HEK293T (cell line): Measurements from ENCODE around the gene ENKD1.

ENCODE experiments used
- CTCF ChIA-PET: fragments of 350-600 bp; formaldehyde crosslinking; extraction: SDS; loops from one replicate; lab custom pipeline; 2021; ENCODE audit warnings: antibody characterized with exemption, inconsistent platforms; lab: Yijun Ruan, JAX
- POLR2A ChIA-PET: fragments of 350-600 bp; formaldehyde crosslinking; extraction: SDS; loops from one replicate; lab custom pipeline; 2020; ENCODE audit warnings: antibody characterized with exemption, inconsistent platforms; lab: Yijun Ruan, JAX
- DNase-seq: peaks from one replicate; pipeline ENCODE4 v3.0.0; 2012; ENCODE audit warnings: mixed read lengths; ENCODE audit errors: extremely low spot score
- ARNT ChIP-seq: fragments of 450-650 bp; IDR thresholded peaks from 2 replicates; pipeline ENCODE4 v1.6.1; 2017; ENCODE audit warnings: mild to moderate bottlenecking
- BHLHE40 ChIP-seq: fragments of 450-650 bp; IDR thresholded peaks from 2 replicates; pipeline ENCODE4 v1.6.1; 2016; ENCODE audit warnings: mild to moderate bottlenecking, moderate library complexity, borderline replicate concordance
- CTBP1 ChIP-seq: fragments of 450-650 bp; IDR thresholded peaks from 2 replicates; pipeline ENCODE4 v1.6.1; 2016; ENCODE audit warnings: borderline replicate concordance
- ELF4 ChIP-seq: fragments of 450-650 bp; IDR thresholded peaks from 2 replicates; pipeline ENCODE4 v1.6.1; 2017; ENCODE audit warnings: antibody characterized with exemption
- FOXA1 ChIP-seq: fragments of 450-650 bp; IDR thresholded peaks from 2 replicates; pipeline ENCODE4 v1.6.1; 2016; ENCODE audit warnings: mild to moderate bottlenecking
- FOXK2 ChIP-seq: fragments of 450-650 bp; IDR thresholded peaks from 2 replicates; pipeline ENCODE4 v1.6.1; 2016; ENCODE audit warnings: mild to moderate bottlenecking
- FOXM1 ChIP-seq: fragments of 450-650 bp; IDR thresholded peaks from 2 replicates; pipeline ENCODE4 v1.6.1; 2017; ENCODE audit warnings: mild to moderate bottlenecking, borderline replicate concordance
- HDGF ChIP-seq: fragments of 450-650 bp; IDR thresholded peaks from 2 replicates; pipeline ENCODE4 v1.6.1; 2017; ENCODE audit warnings: antibody characterized with exemption, borderline replicate concordance
- L3MBTL2 ChIP-seq: fragments of 450-650 bp; conservative IDR thresholded peaks from 2 replicates; pipeline ENCODE4 v1.6.1; 2016; ENCODE audit warnings: mild to moderate bottlenecking
- LEF1 ChIP-seq: fragments of 450-650 bp; IDR thresholded peaks from 2 replicates; pipeline ENCODE4 v1.6.1; 2017; ENCODE audit warnings: mild to moderate bottlenecking, borderline replicate concordance
- NFRKB ChIP-seq: fragments of 450-650 bp; IDR thresholded peaks from 2 replicates; pipeline ENCODE4 v1.6.1; 2016; ENCODE audit warnings: mild to moderate bottlenecking, moderate library complexity
- PKNOX1 ChIP-seq: fragments of 450-650 bp; IDR thresholded peaks from 2 replicates; pipeline ENCODE4 v1.6.1; 2016
- SP1 ChIP-seq: fragments of 450-650 bp; IDR thresholded peaks from 2 replicates; pipeline ENCODE4 v1.6.1; 2017
- SUZ12 ChIP-seq: fragments of 450-650 bp; IDR thresholded peaks from 2 replicates; pipeline ENCODE4 v1.6.1; 2016; ENCODE audit warnings: mild to moderate bottlenecking
- TARDBP ChIP-seq: fragments of 450-650 bp; IDR thresholded peaks from 2 replicates; pipeline ENCODE4 v1.6.1; 2016
- ZNF384 ChIP-seq: fragments of 450-650 bp; IDR thresholded peaks from 2 replicates; pipeline ENCODE4 v1.6.1; 2016

The ENKD1 gene

GRCh38 chr16:67644038-67644437, 22.5 kb downstream of the ENKD1 start:
- ChIA-PET CTCF (interaction anchor here (0.6 to 5.9 kb wide), 11 partner anchors 19 to 163 kb away, joined by 3 to 35 read pairs (median 5); partner anchors contain the start of genes ATP6V0D1, C16orf86, CTCF and ENKD1), POLR2A (interaction anchor here (1.2 to 2.7 kb wide), 4 partner anchors 16 to 163 kb away, joined by 3 to 19 read pairs (median 4); partner anchors contain the start of genes ACD, ATP6V0D1 and CTCF)
- TF ChIP-seq ARNT (no peak), LEF1 (no peak), L3MBTL2 (no peak), FOXA1 (no peak), NFRKB (no peak), FOXM1 (no peak), HDGF (no peak), PKNOX1 (no peak)

GRCh38 chr16:67641779-67642708, 24.5 kb downstream of the ENKD1 start:
- ChIA-PET CTCF (interaction anchor here (0.7 to 5.9 kb wide), 5 partner anchors 9 to 121 kb away, joined by 5 to 35 read pairs (median 12); partner anchors contain the start of gene CTCF), POLR2A (interaction anchor here (1.5 to 1.6 kb wide), 2 partner anchors 80 to 114 kb away, joined by 3 to 6 read pairs; partner anchors contain the start of genes CTCF and RIPOR1)
- no peak for DNase-seq
- TF ChIP-seq BHLHE40 = no peak
- TF ChIP-seq TARDBP = no peak
- TF ChIP-seq SP1 = no peak

More at GRCh38 chr16:67644038-67644437, 22.5 kb downstream of the ENKD1 start:
- no peak for DNase-seq

GRCh38 chr16:67637625-67638024, 28.9 kb downstream of the ENKD1 start:
- ChIA-PET POLR2A (no interaction called here), CTCF (no interaction called here)
- TF ChIP-seq SP1 (no peak), FOXM1 (no peak), HDGF (no peak)
- DNase-seq = no peak

GRCh38 chr16:67636713-67637112, 29.8 kb downstream of the ENKD1 start:
- TF ChIP-seq ZNF384 (no peak), PKNOX1 (no peak), HDGF (no peak), TARDBP (no peak), FOXK2 (no peak), BHLHE40 (no peak), FOXA1 (no peak), CTBP1 (no peak), L3MBTL2 (no peak), ARNT (no peak), LEF1 (no peak), NFRKB (no peak), SUZ12 (no peak), ELF4 (no peak), FOXM1 (no peak), SP1 (no peak)
- ChIA-PET POLR2A (no interaction called here), CTCF (no interaction called here)
- DNase-seq = no peak

GRCh38 chr16:67632415-67633172, 34.0 kb downstream of the ENKD1 start:
- TF ChIP-seq ZNF384 (no peak), FOXA1 (no peak), HDGF (no peak), NFRKB (no peak), PKNOX1 (no peak), LEF1 (no peak), BHLHE40 (no peak), ELF4 (no peak), ARNT (no peak), TARDBP (no peak), FOXK2 (no peak), SUZ12 (no peak), FOXM1 (no peak)
- DNase-seq = no peak

More at GRCh38 chr16:67632415-67633172, 34.0 kb downstream of the ENKD1 start:
- ChIA-PET POLR2A (interaction anchor here (1.1 kb wide), 1 partner anchor 28 kb away, joined by 3 read pairs; the partner anchor contains the start of gene ACD), CTCF (no interaction called here)
